ENCODE data around the gene KRT40.
"Not testable (repeated sequence)": the region's sequence is repeated elsewhere in the genome, so short reads cannot be mapped to it uniquely, and the experiment has no call there.

Gene KRT40

GRCh38 chr17:40984226-40984625 lies at the start of gene KRT40:
KRT40 (minus strand) TSS chr17:40984326; CDS start chr17:40984273, 53 bp downstream.
- DNase-seq (ENCODE audit: low read depth in 2 of 2), result no peak

- DNase-seq (ENCODE audit: low read depth in 2 of 2), result no peak
Measured at GRCh38 chr17:41029633-41030245, 45.6 kb upstream of the KRT40 start, which contains the start of gene KRTAP1-4. KRTAP1-4 (minus strand) TSS chr17:41030195; CDS start chr17:41030078, 117 bp downstream.

- no peak for DNase-seq (ENCODE audit: low read depth in 2 of 2)
Measured at GRCh38 chr17:41026715-41027471, 42.8 kb upstream of the KRT40 start, which contains the start of gene KRTAP1-5. KRTAP1-5 (minus strand) TSS chr17:41027208; CDS start chr17:41027155, 53 bp downstream.

- no peak for DNase-seq (ENCODE audit: low read depth in 2 of 2)
Measured at GRCh38 chr17:41024697-41025096, 40.6 kb upstream of the KRT40 start.

- DNase-seq (ENCODE audit: low read depth in 2 of 2), result no peak
Measured at GRCh38 chr17:41020336-41020735, 36.2 kb upstream of the KRT40 start.

- no peak for DNase-seq (ENCODE audit: low read depth in 2 of 2)
Measured at GRCh38 chr17:41019415-41019814, 35.3 kb upstream of the KRT40 start.

- DNase-seq (ENCODE audit: low read depth in 2 of 2), result no peak
Measured at GRCh38 chr17:41018541-41018940, 34.4 kb upstream of the KRT40 start.

- DNase-seq (ENCODE audit: low read depth in 2 of 2), result no peak
Measured at GRCh38 chr17:41016578-41017215, 32.6 kb upstream of the KRT40 start.

- no peak for DNase-seq (ENCODE audit: low read depth in 2 of 2)
Measured at GRCh38 chr17:41015454-41015853, 31.3 kb upstream of the KRT40 start.

- DNase-seq (ENCODE audit: low read depth in 2 of 2), result no peak
Measured at GRCh38 chr17:41013606-41014005, 29.5 kb upstream of the KRT40 start.

- no peak for DNase-seq (ENCODE audit: low read depth in 2 of 2)
Measured at GRCh38 chr17:41013181-41013580, 29.1 kb upstream of the KRT40 start.

- no peak for DNase-seq (ENCODE audit: low read depth in 2 of 2)
Measured at GRCh38 chr17:41012326-41013120, 28.4 kb upstream of the KRT40 start.

GRCh38 chr17:41010441-41010840 lies 26.3 kb upstream of the KRT40 start:
- DNase-seq (ENCODE audit: low read depth in 2 of 2), result no peak

GRCh38 chr17:41009936-41010335 lies 25.8 kb upstream of the KRT40 start:
- DNase-seq (ENCODE audit: low read depth in 2 of 2), result no peak

GRCh38 chr17:41009301-41009760 lies 25.2 kb upstream of the KRT40 start:
- no peak for DNase-seq (ENCODE audit: low read depth in 2 of 2)

- no peak for DNase-seq (ENCODE audit: low read depth in 2 of 2)
Measured at GRCh38 chr17:41008811-41009210, 24.7 kb upstream of the KRT40 start, which contains the start of gene KRTAP3-1. KRTAP3-1 (minus strand) TSS chr17:41009128; CDS start chr17:41009074, 54 bp downstream.

- no peak for DNase-seq (ENCODE audit: low read depth in 2 of 2)
Measured at GRCh38 chr17:41004397-41004796, 20.3 kb upstream of the KRT40 start.

- DNase-seq (ENCODE audit: low read depth in 2 of 2), result no peak
Measured at GRCh38 chr17:41003926-41004325, 19.8 kb upstream of the KRT40 start.

GRCh38 chr17:41002814-41003213 lies 18.7 kb upstream of the KRT40 start:
- no peak for DNase-seq (ENCODE audit: low read depth in 2 of 2)

GRCh38 chr17:41001795-41002194 lies 17.7 kb upstream of the KRT40 start:
- no peak for DNase-seq (ENCODE audit: low read depth in 2 of 2)

- not testable (repeated sequence) for DNase-seq (ENCODE audit: low read depth in 2 of 2)
Measured at GRCh38 chr17:40999563-40999962, 15.4 kb upstream of the KRT40 start, which contains the start of gene KRTAP3-2. KRTAP3-2 (minus strand) TSS chr17:40999906; CDS start chr17:40999853, 53 bp downstream.
